Subcutaneous adipose tissue (tissue), 4 donors: ENCODE data around the gene CD68. TPM values are rescaled to one million over a fixed set of nuclear protein-coding genes. Genes with fewer than 3 reads are reported as not detected.

Experiments
- small RNA-seq: library from RNA; depleted of rRNA; stranded (forward); fragments of <200 nt; gene quantifications from one replicate; pipeline ENCODE3, GENCODE V24; 2016
- total RNA-seq, 4 donors: library from RNA; depleted of rRNA; stranded (reverse); fragments of >200 nt; gene quantifications; one replicate each; pipeline ENCODE4 v1.1.0, GENCODE V29; 2016
- TF ChIP-seq, protein P1 (sequence below): fragments of 450-650 bp; IDR thresholded peaks from one replicate; pipeline ENCODE4 v1.5.1; 2016; ENCODE audit warnings: low read depth, mild to moderate bottlenecking, control low read depth, antibody characterized with exemption, moderate library complexity

The CD68 gene
- total RNA-seq, 4 donors from 2014 or later, result 56.9 to 609 (median 149) TPM

DNA sequence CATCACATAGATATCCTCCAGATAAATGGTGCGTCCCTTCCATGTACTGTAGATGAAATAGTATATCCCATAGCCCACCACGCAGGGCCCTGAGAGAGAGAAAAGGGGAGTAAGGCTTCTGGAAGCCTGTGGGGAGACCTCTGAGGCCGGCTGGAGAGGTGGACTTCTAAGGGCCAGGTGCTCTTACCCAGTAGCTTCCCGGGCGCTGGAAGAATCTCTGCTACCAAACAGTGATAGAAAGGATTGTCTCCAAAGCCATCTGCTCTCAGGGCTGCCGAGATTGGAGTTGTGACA is 47.5 kb downstream of the CD68 start:
- TF ChIP-seq, protein P1, sequence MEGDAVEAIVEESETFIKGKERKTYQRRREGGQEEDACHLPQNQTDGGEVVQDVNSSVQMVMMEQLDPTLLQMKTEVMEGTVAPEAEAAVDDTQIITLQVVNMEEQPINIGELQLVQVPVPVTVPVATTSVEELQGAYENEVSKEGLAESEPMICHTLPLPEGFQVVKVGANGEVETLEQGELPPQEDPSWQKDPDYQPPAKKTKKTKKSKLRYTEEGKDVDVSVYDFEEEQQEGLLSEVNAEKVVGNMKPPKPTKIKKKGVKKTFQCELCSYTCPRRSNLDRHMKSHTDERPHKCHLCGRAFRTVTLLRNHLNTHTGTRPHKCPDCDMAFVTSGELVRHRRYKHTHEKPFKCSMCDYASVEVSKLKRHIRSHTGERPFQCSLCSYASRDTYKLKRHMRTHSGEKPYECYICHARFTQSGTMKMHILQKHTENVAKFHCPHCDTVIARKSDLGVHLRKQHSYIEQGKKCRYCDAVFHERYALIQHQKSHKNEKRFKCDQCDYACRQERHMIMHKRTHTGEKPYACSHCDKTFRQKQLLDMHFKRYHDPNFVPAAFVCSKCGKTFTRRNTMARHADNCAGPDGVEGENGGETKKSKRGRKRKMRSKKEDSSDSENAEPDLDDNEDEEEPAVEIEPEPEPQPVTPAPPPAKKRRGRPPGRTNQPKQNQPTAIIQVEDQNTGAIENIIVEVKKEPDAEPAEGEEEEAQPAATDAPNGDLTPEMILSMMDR, result no peak

DNA sequence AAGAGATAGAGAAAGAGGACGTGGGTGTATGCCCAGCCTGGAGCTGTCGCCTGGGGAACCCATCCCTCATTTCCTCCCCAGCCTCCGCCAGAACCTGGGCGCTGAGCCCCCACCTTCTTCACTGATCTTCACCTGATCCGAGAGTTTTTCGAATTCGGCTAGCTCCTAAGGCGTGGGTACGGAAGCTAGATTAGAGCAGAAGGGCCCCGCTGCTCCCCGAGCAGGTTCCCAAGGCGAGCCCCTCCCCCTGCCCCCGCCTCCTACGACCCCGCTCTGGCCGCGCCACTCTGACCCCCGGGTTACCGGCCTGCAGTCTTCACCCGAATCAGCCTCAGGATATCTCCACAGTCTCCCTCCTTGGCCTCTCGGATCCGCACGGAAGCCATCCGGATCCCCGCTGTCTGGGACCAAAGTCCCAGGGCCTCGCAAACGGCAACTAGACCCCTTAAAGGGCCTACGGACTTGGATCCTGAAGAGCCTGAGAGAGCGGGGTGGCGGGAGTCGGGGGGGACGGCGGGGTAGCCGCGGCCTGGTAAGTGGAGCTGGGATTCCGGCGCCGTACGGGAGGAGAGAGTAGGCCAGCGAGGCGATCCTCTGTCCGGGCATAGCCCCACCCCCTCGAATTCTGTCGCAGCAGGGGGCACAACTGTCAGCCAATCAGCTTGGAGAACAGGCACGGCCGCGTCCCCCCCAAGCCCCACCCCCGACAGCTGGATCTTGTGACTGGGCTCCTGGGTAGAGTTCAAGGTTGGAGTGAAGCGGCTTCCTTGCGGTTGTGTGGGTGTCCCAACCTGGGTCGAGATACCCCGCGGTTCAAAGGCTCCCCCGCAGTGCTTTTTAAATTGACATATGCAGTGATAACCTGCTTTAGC is 48.0 kb downstream of the CD68 start, which contains the start of gene SAT2:
Gene SAT2 (minus strand): TSS at position 572 of the 872 bp plus-strand sequence. CDS start 186 bp downstream, at position 386.
- TF ChIP-seq, protein P1, result no peak

GRCh38 chr17:7629939-7630571 is 50.6 kb downstream of the CD68 start, which contains the start of gene SHBG:
TSS of gene SHBG (plus strand) at chr17:7630135. CDS start at chr17:7630173, 38 bp downstream.
- TF ChIP-seq, protein P1, result no peak

Small RNA genes lying within 50 kb of the gene (small RNA-seq; reads per million reads assigned to genes)
- not detected for gene CD68
- gene RF00019, result 0.49 reads per million
- not detected for gene SNORA48
- gene SNORD10, result not detected

Other genes starting within 250 kb of the CD68 start
- 1 to 10 TPM; 1.8 to 8.4 (median 4.0) TPM for gene ACAP1, start 243.1 kb upstream of the CD68 start, total RNA-seq
- gene KCTD11, start 227.5 kb upstream of the CD68 start, total RNA-seq, result 10 to 100 TPM in 1 of 4 donors, 1 to 10 TPM in 3; 4.9 to 13.8 (median 7.2) TPM
- gene TMEM95, start 224.5 kb upstream of the CD68 start, total RNA-seq, result not detected
- 1 to 10 TPM in 3 of 4 donors, under 1 TPM in 1; 0.51 to 1.9 (median 1.1) TPM for gene TNK1, start 198.5 kb upstream of the CD68 start, total RNA-seq
- 10 to 100 TPM in 3 of 4 donors, 1 to 10 TPM in 1; 9.1 to 21.3 (median 16.2) TPM for gene PLSCR3, start 185.1 kb upstream of the CD68 start, total RNA-seq
- 100 to 1,000 TPM in 2 of 4 donors, 10 to 100 TPM in 2; 76.7 to 134 (median 109) TPM for gene TMEM256, start 175.5 kb upstream of the CD68 start, total RNA-seq
- 1 to 10 TPM; 3.1 to 6.8 (median 4.2) TPM for gene NLGN2, start 171.8 kb upstream of the CD68 start, total RNA-seq
- not detected for gene SPEM1, start 159.3 kb upstream of the CD68 start, total RNA-seq
- not detected for gene SPEM2, start 154.0 kb upstream of the CD68 start, total RNA-seq
- gene SPEM3, start 150.8 kb upstream of the CD68 start, total RNA-seq, result not detected
- gene TMEM102, start 144.2 kb upstream of the CD68 start, total RNA-seq, result 1 to 10 TPM; 2.9 to 7.8 (median 5.9) TPM
- 1 to 10 TPM in 2 of 4 donors, under 1 TPM in 1, not detected in 1; 0.88 to 1.3 (median 1.2) TPM for gene FGF11, start 140.1 kb upstream of the CD68 start, total RNA-seq
- gene CHRNB1, start 134.6 kb upstream of the CD68 start, total RNA-seq, result 10 to 100 TPM in 1 of 4 donors, 1 to 10 TPM in 3; 2.4 to 10.4 (median 9.8) TPM
- 10 to 100 TPM; 34.2 to 58.0 (median 39.3) TPM for gene ZBTB4, start 100.0 kb upstream of the CD68 start, total RNA-seq
- not detected for gene SLC35G6, start 98.2 kb upstream of the CD68 start, total RNA-seq
- 100 to 1,000 TPM in 1 of 4 donors, 10 to 100 TPM in 3; 31.1 to 123 (median 58.5) TPM for gene POLR2A, start 95.3 kb upstream of the CD68 start, total RNA-seq
- 10 to 100 TPM; 21.2 to 61.9 (median 58.7) TPM for gene TNFSF12, start 30.6 kb upstream of the CD68 start, total RNA-seq
- gene TNFSF13, start 20.9 kb upstream of the CD68 start, total RNA-seq, result 10 to 100 TPM; 22.8 to 69.5 (median 53.1) TPM
- gene SENP3, start 17.7 kb upstream of the CD68 start, total RNA-seq, result 10 to 100 TPM; 41.6 to 64.7 (median 56.8) TPM
- gene MPDU1, start 4.2 kb downstream of the CD68 start, total RNA-seq, result 10 to 100 TPM; 53.9 to 94.2 (median 77.7) TPM
- gene SOX15, start 10.5 kb downstream of the CD68 start, total RNA-seq, result 1 to 10 TPM in 1 of 4 donors, not detected in 3; 1.0 TPM
- 10 to 100 TPM; 12.2 to 35.0 (median 25.1) TPM for gene FXR2, start 35.3 kb downstream of the CD68 start, total RNA-seq
- gene SAT2, start 48.2 kb downstream of the CD68 start, total RNA-seq, result 100 to 1,000 TPM in 1 of 4 donors, 10 to 100 TPM in 3; 69.6 to 126 (median 85.0) TPM
- gene SHBG, start 50.5 kb downstream of the CD68 start, total RNA-seq, result 1 to 10 TPM in 2 of 4 donors, under 1 TPM in 2; 0.44 to 2.1 (median 1.1) TPM
- under 1 TPM in 1 of 4 donors, not detected in 3; 0.38 TPM for gene ATP1B2, start 71.3 kb downstream of the CD68 start, total RNA-seq
- 10 to 100 TPM; 13.8 to 21.7 (median 16.4) TPM for gene TP53, start 107.9 kb downstream of the CD68 start, total RNA-seq
- 1 to 10 TPM; 1.1 to 3.3 (median 2.1) TPM for gene WRAP53, start 108.8 kb downstream of the CD68 start, total RNA-seq
- under 1 TPM; 0.22 to 0.82 (median 0.55) TPM for gene EFNB3, start 125.6 kb downstream of the CD68 start, total RNA-seq
- under 1 TPM; under 0.01 to 0.22 (median 0.18) TPM for gene DNAH2, start 138.1 kb downstream of the CD68 start, total RNA-seq